Peyer's patch (tissue), 4 donors: ENCODE data around the gene ANKEF1.

Experiments
- POLR2A ChIP-seq, 2 donors: fragments of 450-650 bp; IDR thresholded peaks; one replicate each; pipeline ENCODE4 v1.5.1; 2017; ENCODE audit warnings: antibody characterized with exemption in 2 of 2, mild to moderate bottlenecking in 2 of 2, moderate library complexity in 2 of 2
- TF ChIP-seq, protein P1 (sequence below), 6 experiments: fragments of 450-650 bp in 4 of 6; fragments of 200-600 bp in 2 of 6; sonication (generic) in 1 of 6; IDR thresholded peaks; one replicate each; pipeline ENCODE4 v1.5.1; 2017 to 2019; ENCODE audit warnings: antibody characterized with exemption in 6 of 6, mild to moderate bottlenecking in 3 of 6, moderate library complexity in 1 of 6

- TF ChIP-seq, protein P1, sequence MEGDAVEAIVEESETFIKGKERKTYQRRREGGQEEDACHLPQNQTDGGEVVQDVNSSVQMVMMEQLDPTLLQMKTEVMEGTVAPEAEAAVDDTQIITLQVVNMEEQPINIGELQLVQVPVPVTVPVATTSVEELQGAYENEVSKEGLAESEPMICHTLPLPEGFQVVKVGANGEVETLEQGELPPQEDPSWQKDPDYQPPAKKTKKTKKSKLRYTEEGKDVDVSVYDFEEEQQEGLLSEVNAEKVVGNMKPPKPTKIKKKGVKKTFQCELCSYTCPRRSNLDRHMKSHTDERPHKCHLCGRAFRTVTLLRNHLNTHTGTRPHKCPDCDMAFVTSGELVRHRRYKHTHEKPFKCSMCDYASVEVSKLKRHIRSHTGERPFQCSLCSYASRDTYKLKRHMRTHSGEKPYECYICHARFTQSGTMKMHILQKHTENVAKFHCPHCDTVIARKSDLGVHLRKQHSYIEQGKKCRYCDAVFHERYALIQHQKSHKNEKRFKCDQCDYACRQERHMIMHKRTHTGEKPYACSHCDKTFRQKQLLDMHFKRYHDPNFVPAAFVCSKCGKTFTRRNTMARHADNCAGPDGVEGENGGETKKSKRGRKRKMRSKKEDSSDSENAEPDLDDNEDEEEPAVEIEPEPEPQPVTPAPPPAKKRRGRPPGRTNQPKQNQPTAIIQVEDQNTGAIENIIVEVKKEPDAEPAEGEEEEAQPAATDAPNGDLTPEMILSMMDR (IDR thresholded peaks at IDR 0.05): no peak
- no peak for TF ChIP-seq POLR2A (IDR thresholded peaks at IDR 0.05)
Measured at GRCh38 chr20:10105046-10105445, 70.3 kb downstream of the ANKEF1 start.
